Measurements from ENCODE around the gene USP40.

The USP40 gene

DNA sequence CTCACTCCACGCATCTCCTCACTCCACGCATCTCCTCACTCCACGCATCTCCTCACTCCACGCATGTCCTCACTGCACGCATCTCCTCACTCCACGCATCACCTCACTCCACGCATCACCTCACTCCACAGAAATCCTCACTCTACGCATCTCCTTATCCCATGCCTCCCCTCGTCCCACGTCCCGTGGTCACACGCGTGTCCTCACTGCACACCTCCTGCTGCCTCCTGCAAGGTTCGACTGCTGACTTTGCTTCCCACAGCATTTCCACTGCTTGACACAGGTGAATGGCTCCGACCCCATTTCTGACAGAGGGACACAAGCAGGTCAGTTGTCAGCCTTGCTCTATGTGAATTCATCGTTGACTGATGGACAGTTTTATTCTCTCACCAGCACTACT, 103.0 kb downstream of the USP40 start (continued):
- TF ChIP-seq ATF2 (tag by site-specific recombination; IDR thresholded peaks at IDR 0.05; ENCODE audit: low read depth) (no peak), MZF1 (tag by site-specific recombination; IDR thresholded peaks at IDR 0.05; ENCODE audit: borderline replicate concordance) (no peak), ZNF654 (tag by site-specific recombination; IDR thresholded peaks at IDR 0.05; ENCODE audit: low read depth) (no peak), ZBTB21 (tag by site-specific recombination; IDR thresholded peaks at IDR 0.05) (no peak), ZNF292 (tag by site-specific recombination; IDR thresholded peaks at IDR 0.05; ENCODE audit: borderline replicate concordance, low read depth) (no peak), ZNF404 (tag by site-specific recombination; IDR thresholded peaks at IDR 0.05) (no peak), ZBTB1 (tag by site-specific recombination; IDR thresholded peaks at IDR 0.05) (no peak), ZNF670 (tag by site-specific recombination; IDR thresholded peaks at IDR 0.05; ENCODE audit: low read depth) (no peak)

- peaks cover 0 to 81% of the 10 kb centered on the region in 2 experiments; a peak in 2 of 3 replicates for H3K36me3 ChIP-seq (ENCODE audit: control insufficient read depth in 2 of 2, insufficient read depth in 1 of 2, low read length in 2 of 2)
These were observed 103.6 kb downstream of the USP40 start for GRCh38 chr2:233462826-233463470.

More at GRCh38 chr2:233462826-233463470, 103.6 kb downstream of the USP40 start:
- ChIA-PET POLR2A (no interaction called here), CTCF (interaction anchor here (0.6 kb wide), 1 partner anchor 400 kb away, joined by 3 read pairs; no protein-coding TSS in a partner anchor)
- H3K4me3 ChIP-seq (ENCODE audit: low read depth, low read length), result no peak overlapping the region
- H3K27ac ChIP-seq (ENCODE audit: extremely low read depth, low read depth, low read length), result no peak overlapping the region
- TF ChIP-seq ZNF10 (tag by site-specific recombination; IDR thresholded peaks at IDR 0.05) (no peak), ZNF157 (tag by site-specific recombination; IDR thresholded peaks at IDR 0.05) (no peak), ZNF837 (tag by site-specific recombination; IDR thresholded peaks at IDR 0.05) (no peak), MZF1 (tag by site-specific recombination; IDR thresholded peaks at IDR 0.05; ENCODE audit: borderline replicate concordance) (no peak), OVOL3 (tag by site-specific recombination; IDR thresholded peaks at IDR 0.05) (no peak), SP3 (tag by site-specific recombination; IDR thresholded peaks at IDR 0.05) (no peak), RBAK (tag by site-specific recombination; IDR thresholded peaks at IDR 0.05) (no peak), ZNF610 (tag by site-specific recombination; IDR thresholded peaks at IDR 0.05; ENCODE audit: borderline replicate concordance) (no peak), KLF8 (tag by site-specific recombination; IDR thresholded peaks at IDR 0.05) (no peak), SP7 (tag by site-specific recombination; IDR thresholded peaks at IDR 0.05) (no peak), ZNF211 (tag by site-specific recombination; IDR thresholded peaks at IDR 0.05; ENCODE audit: low read depth) (no peak), ZBTB10 (tag by site-specific recombination; IDR thresholded peaks at IDR 0.05) (no peak), BCL11B (tag by site-specific recombination; IDR thresholded peaks at IDR 0.05; ENCODE audit: low read depth) (no peak), OSR2 (tag by site-specific recombination; IDR thresholded peaks at IDR 0.05) (no peak), ZBTB7A (tag by site-specific recombination; IDR thresholded peaks at IDR 0.05; ENCODE audit: low read depth) (no peak), ZNF391 (tag by site-specific recombination; IDR thresholded peaks at IDR 0.05; ENCODE audit: borderline replicate concordance, low read depth) (no peak), ZNF404 (tag by site-specific recombination; IDR thresholded peaks at IDR 0.05) (no peak), ZNF223 (tag by site-specific recombination; IDR thresholded peaks at IDR 0.05) (no peak)
- TF ChIP-seq, protein P1, sequence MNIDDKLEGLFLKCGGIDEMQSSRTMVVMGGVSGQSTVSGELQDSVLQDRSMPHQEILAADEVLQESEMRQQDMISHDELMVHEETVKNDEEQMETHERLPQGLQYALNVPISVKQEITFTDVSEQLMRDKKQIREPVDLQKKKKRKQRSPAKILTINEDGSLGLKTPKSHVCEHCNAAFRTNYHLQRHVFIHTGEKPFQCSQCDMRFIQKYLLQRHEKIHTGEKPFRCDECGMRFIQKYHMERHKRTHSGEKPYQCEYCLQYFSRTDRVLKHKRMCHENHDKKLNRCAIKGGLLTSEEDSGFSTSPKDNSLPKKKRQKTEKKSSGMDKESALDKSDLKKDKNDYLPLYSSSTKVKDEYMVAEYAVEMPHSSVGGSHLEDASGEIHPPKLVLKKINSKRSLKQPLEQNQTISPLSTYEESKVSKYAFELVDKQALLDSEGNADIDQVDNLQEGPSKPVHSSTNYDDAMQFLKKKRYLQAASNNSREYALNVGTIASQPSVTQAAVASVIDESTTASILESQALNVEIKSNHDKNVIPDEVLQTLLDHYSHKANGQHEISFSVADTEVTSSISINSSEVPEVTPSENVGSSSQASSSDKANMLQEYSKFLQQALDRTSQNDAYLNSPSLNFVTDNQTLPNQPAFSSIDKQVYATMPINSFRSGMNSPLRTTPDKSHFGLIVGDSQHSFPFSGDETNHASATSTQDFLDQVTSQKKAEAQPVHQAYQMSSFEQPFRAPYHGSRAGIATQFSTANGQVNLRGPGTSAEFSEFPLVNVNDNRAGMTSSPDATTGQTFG (tag by site-specific recombination; IDR thresholded peaks at IDR 0.05; ENCODE audit: borderline replicate concordance), result no peak
- TF ChIP-seq, protein P2, sequence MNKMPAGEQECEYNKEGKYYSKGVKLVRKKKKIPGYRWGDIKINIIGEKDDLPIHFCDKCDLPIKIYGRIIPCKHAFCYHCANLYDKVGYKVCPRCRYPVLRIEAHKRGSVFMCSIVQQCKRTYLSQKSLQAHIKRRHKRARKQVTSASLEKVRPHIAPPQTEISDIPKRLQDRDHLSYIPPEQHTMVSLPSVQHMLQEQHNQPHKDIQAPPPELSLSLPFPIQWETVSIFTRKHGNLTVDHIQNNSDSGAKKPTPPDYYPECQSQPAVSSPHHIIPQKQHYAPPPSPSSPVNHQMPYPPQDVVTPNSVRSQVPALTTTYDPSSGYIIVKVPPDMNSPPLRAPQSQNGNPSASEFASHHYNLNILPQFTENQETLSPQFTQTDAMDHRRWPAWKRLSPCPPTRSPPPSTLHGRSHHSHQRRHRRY (tag by site-specific recombination; IDR thresholded peaks at IDR 0.05), result no peak
- no peaks in the 10 kb centered on the region for H3K4me1 ChIP-seq (ENCODE audit: control insufficient read depth, insufficient read depth, low read length)
- no peaks in the 10 kb centered on the region for H3K9me3 ChIP-seq (ENCODE audit: control insufficient read depth, insufficient read depth, low read depth, low read length)

Measured in HEK293 (cell line).